C4-2B (cell line): ENCODE results near the gene PLPP2.

Source experiments
- ZFX ChIP-seq: fragments of 450-650 bp; IDR thresholded peaks from 2 replicates; pipeline ENCODE4 v1.6.1; 2017
- TF ChIP-seq, protein P1 (sequence below): fragments of 450-650 bp; conservative IDR thresholded peaks from 2 replicates; pipeline ENCODE4 v1.5.1; 2017; ENCODE audit warnings: mild to moderate bottlenecking

DNA sequence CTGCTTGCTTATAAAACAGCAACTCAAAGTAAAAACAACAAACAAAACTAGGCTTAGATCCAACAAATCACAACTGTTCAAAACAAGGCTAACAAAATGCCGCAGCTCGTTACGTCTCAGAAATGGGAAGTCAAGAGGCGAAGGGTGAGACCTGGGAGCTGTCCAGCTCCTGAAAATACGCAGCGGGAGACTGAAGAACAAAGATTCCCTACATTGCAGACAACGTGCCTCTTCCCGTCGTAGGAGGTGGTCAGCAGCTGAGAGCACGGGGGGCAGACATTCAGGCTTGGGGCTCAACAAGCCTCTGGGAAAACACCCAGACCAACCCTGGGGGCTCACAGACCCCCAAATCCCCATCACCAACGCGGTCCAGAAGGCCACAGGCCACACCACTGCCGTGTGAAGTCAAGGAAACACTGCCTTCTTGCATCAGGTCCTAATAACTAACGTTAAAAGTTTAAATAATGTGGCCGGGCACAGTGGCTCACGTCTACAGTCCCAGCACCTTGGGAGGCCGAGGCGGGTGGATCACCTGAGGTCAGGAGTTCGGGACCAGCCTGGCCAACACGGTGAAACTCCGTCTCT is 13.5 kb downstream of the PLPP2 start:
- TF ChIP-seq, protein P1, sequence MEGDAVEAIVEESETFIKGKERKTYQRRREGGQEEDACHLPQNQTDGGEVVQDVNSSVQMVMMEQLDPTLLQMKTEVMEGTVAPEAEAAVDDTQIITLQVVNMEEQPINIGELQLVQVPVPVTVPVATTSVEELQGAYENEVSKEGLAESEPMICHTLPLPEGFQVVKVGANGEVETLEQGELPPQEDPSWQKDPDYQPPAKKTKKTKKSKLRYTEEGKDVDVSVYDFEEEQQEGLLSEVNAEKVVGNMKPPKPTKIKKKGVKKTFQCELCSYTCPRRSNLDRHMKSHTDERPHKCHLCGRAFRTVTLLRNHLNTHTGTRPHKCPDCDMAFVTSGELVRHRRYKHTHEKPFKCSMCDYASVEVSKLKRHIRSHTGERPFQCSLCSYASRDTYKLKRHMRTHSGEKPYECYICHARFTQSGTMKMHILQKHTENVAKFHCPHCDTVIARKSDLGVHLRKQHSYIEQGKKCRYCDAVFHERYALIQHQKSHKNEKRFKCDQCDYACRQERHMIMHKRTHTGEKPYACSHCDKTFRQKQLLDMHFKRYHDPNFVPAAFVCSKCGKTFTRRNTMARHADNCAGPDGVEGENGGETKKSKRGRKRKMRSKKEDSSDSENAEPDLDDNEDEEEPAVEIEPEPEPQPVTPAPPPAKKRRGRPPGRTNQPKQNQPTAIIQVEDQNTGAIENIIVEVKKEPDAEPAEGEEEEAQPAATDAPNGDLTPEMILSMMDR, result no peak
- TF ChIP-seq ZFX, result no peak
